ENCODE measurements around the gene C16orf96.

DNA sequence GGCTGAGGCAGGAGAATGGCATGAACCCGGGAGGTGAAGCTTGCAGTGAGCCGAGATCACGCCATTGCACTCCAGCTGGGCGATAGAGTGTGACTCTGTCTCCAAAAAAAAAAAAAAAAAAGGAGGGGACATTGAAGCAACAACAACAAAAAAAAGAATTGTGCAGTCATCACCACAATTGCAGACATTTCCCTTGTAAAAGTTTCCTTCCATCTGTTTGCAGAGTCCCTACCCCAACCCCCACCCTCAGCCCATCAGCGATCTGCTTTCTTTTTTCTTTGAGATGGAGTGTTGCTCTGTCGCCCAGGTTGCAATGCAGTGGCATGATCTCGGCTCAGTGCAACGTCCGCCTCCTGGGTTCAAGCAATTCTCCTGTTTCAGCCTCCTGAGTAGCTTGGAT, 72.1 kb downstream of the C16orf96 start:
- TF ChIP-seq, protein P1, sequence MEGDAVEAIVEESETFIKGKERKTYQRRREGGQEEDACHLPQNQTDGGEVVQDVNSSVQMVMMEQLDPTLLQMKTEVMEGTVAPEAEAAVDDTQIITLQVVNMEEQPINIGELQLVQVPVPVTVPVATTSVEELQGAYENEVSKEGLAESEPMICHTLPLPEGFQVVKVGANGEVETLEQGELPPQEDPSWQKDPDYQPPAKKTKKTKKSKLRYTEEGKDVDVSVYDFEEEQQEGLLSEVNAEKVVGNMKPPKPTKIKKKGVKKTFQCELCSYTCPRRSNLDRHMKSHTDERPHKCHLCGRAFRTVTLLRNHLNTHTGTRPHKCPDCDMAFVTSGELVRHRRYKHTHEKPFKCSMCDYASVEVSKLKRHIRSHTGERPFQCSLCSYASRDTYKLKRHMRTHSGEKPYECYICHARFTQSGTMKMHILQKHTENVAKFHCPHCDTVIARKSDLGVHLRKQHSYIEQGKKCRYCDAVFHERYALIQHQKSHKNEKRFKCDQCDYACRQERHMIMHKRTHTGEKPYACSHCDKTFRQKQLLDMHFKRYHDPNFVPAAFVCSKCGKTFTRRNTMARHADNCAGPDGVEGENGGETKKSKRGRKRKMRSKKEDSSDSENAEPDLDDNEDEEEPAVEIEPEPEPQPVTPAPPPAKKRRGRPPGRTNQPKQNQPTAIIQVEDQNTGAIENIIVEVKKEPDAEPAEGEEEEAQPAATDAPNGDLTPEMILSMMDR (conservative IDR thresholded peaks at IDR 0.05) = no peak
- no peak for TF ChIP-seq ZFX (IDR thresholded peaks at IDR 0.05)

Measured in C4-2B (cell line).